B cell (primary cell): ENCODE results near the gene HPCAL4. TPM values are rescaled to one million over a fixed set of nuclear protein-coding genes. Genes with fewer than 3 reads are reported as not detected.

ENCODE experiments used
- ATAC-seq: fragments of 200-7000 bp; cut with Tn5 transposase; one replicate; pipeline ENCODE4 v1.10.0; 2021; ENCODE audit warnings: low read depth, mild to moderate bottlenecking, moderate number of reproducible peaks, moderate library complexity
- CTCF ChIA-PET: fragments of 350-600 bp; sonication (Branson Sonifier 250); formaldehyde crosslinking; loops from one replicate; lab custom pipeline; 2021; ENCODE audit warnings: antibody characterized with exemption, inconsistent platforms; lab: Charles Lee
- POLR2A ChIA-PET: fragments of 350-600 bp; sonication (Branson Sonifier 250); formaldehyde crosslinking; loops from one replicate; lab custom pipeline; 2021; ENCODE audit warnings: antibody characterized with exemption; lab: Charles Lee
- DNase-seq: peaks from one replicate; pipeline ENCODE4 v3.0.0; 2013
- H2AFZ ChIP-seq: 2 replicates; pipeline ENCODE4 v1.6.1; 2012; ENCODE audit warnings: mild to moderate bottlenecking, low read depth, low read length; ENCODE audit not compliant: insufficient read depth, poor library complexity, severe bottlenecking
- H3K27ac ChIP-seq, 2 donors: 1 replicate in 1 of 2; 2 replicates in 1 of 2; pipeline ENCODE4 v1.5.1; 2012 to 2013; ENCODE audit warnings: low read length in 2 of 2, mild to moderate bottlenecking in 2 of 2, moderate library complexity in 1 of 2
- H3K27me3 ChIP-seq, 4 experiments: fragments of 200-600 bp in 1 of 4; sonication (generic) in 1 of 4; replicated peaks in 1 of 4; 1 replicate in 2 of 4; 2 replicates in 2 of 4; pipeline versions ENCODE4 v1.6.1 to v1.7.0; 2013 to 2016; ENCODE audit warnings: low read length in 3 of 4, mild to moderate bottlenecking in 2 of 4, mixed read lengths in 1 of 4, moderate library complexity in 1 of 4; ENCODE audit not compliant: insufficient read depth in 4 of 4, control insufficient read depth in 3 of 4; ENCODE audit errors: control extremely low read depth in 1 of 4
- H3K36me3 ChIP-seq, 2 experiments: replicated peaks in 1 of 2; 1 replicate in 1 of 2; 2 replicates in 1 of 2; pipeline versions ENCODE4 v1.6.1 to v1.7.1; 2013; ENCODE audit warnings: low read length in 1 of 2; ENCODE audit not compliant: insufficient read depth in 2 of 2, control insufficient read depth in 1 of 2; ENCODE audit errors: control extremely low read depth in 1 of 2, extremely low read depth in 1 of 2
- H3K4me1 ChIP-seq, 2 donors: fragments of 200-600 bp in 1 of 2; sonication (generic) in 1 of 2; 1 replicate in 1 of 2; 2 replicates in 1 of 2; pipeline versions ENCODE4 v1.5.1 to v1.6.1; 2013 to 2017; ENCODE audit warnings: low read length in 2 of 2; ENCODE audit not compliant: control insufficient read depth in 2 of 2, insufficient read depth in 2 of 2
- H3K4me2 ChIP-seq: replicated peaks from 2 replicates; pipeline ENCODE3; 2012; ENCODE audit warnings: mild to moderate bottlenecking, low read depth, low read length; ENCODE audit not compliant: poor library complexity, severe bottlenecking
- H3K4me3 ChIP-seq, 5 experiments: fragments of 200-600 bp in 1 of 5; sonication (generic) in 1 of 5; 1 replicate in 3 of 5; 2 replicates in 2 of 5; pipeline versions ENCODE4 v1.5.1 to v1.7.0; 2011 to 2016; ENCODE audit warnings: low read length in 4 of 5, mild to moderate bottlenecking in 4 of 5, low read depth in 2 of 5, control low read depth in 1 of 5, moderate library complexity in 1 of 5; ENCODE audit not compliant: insufficient read depth in 1 of 5; ENCODE audit errors: control extremely low read depth in 1 of 5, extremely low read depth in 1 of 5
- H3K79me2 ChIP-seq: fragments of 200-600 bp; sonication (generic); one replicate; pipeline ENCODE4 v1.6.0; 2016; ENCODE audit warnings: low read length; ENCODE audit not compliant: control insufficient read depth, insufficient read depth
- H3K9ac ChIP-seq: fragments of 200-600 bp; sonication (generic); 2 replicates; pipeline ENCODE4 v1.6.1; 2017; ENCODE audit warnings: mild to moderate bottlenecking, low read length, moderate library complexity
- H3K9me3 ChIP-seq, 3 donors: one replicate each; pipeline versions ENCODE4 v1.6.1 to v1.7.1; 2013; ENCODE audit warnings: low read length in 2 of 3; ENCODE audit not compliant: control insufficient read depth in 2 of 3, insufficient read depth in 1 of 3; ENCODE audit errors: control extremely low read depth in 1 of 3
- H4K20me1 ChIP-seq: 2 replicates; pipeline ENCODE4 v1.6.0; 2012; ENCODE audit warnings: mild to moderate bottlenecking, low read length; ENCODE audit not compliant: insufficient read depth, control insufficient read depth, poor library complexity, severe bottlenecking
- H3K27ac Mint-ChIP-seq: one replicate; pipeline ENCODE4 v1.8.0; 2021; ENCODE audit warnings: mixed read lengths
- H3K27me3 Mint-ChIP-seq: one replicate; pipeline ENCODE4 v1.8.0; 2021; ENCODE audit warnings: mixed read lengths
- H3K4me1 Mint-ChIP-seq: one replicate; pipeline ENCODE4 v1.8.0; 2021; ENCODE audit warnings: mixed read lengths
- H3K4me3 Mint-ChIP-seq: one replicate; pipeline ENCODE4 v1.8.0; 2021; ENCODE audit warnings: mixed read lengths
- H3K9me3 Mint-ChIP-seq: one replicate; pipeline ENCODE4 v1.8.0; 2022; ENCODE audit warnings: mixed read lengths; ENCODE audit not compliant: insufficient read depth
- EZH2 ChIP-seq: IDR thresholded peaks from 2 replicates; pipeline ENCODE4 v1.6.1; 2012; ENCODE audit warnings: borderline replicate concordance, low read depth, mild to moderate bottlenecking, moderate library complexity, low read length; ENCODE audit not compliant: insufficient read depth, poor library complexity, severe bottlenecking
- WGBS: methylation state at CpG from one replicate; pipeline ENCODE4 v1.1.5; 2013; ENCODE audit warnings: missing lambda C conversion rate; ENCODE audit not compliant: insufficient coverage; 5-methylcytosine and 5-hydroxymethylcytosine counted together
- intact Hi-C: fragments of 100-400 bp; cut with micrococcal nuclease; formaldehyde crosslinking; loops from one replicate; pipeline ENCODE4 v1.10.0; 2022
- polyA plus RNA-seq: library from polyadenylated mRNA; depleted of rRNA; stranded (reverse); fragments of >200 nt; gene quantifications from 2 replicates; pipeline ENCODE4 v1.2.3, GENCODE V29; 2012
- total RNA-seq, 2 donors: library from RNA; stranded (reverse); fragments of 120-200 nt in 1 of 2; gene quantifications; 1 replicate in 1 of 2; 2 replicates in 1 of 2; pipeline versions ENCODE4 v1.2.3 to v1.2.4, GENCODE V29; 2013 to 2022
- TF ChIP-seq, protein P1 (sequence below): fragments of 200-600 bp; IDR thresholded peaks from one replicate; pipeline ENCODE4 v1.8.0; 2022; ENCODE audit warnings: antibody characterized with exemption, mild to moderate bottlenecking

Gene HPCAL4
- total and polyA plus RNA-seq, 2 donors (not counting 1 experiment from before 2014, with no cell fraction given) = not detected

DNA sequence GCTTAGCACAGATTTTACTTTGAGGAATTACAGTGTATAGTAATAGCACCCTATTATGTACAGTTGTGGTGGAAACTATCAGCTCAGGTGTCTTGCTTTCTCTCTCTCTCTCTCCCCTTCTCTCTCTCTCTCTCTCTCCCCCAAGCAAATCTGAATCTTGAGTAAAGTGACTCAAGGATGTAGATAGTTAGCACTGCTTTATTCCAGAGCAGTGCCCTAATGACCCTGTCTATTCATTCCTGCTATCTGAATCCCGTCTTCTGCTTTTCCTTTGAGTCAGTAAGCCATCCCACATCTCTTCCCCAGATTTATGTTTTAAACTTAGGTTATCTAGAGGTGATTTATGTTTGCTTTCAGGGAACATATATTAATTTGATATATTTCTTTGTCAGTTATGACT is 5.2 kb upstream of the HPCAL4 start:
- DNase-seq = no peak
- no peaks in the 10 kb centered on the region for H4K20me1 ChIP-seq
- H3K4me2 ChIP-seq = no peak overlapping the region
- ATAC-seq = no peak
- peaks cover 13% of the 10 kb centered on the region in 2 donors for H3K4me1 ChIP-seq
- H3K79me2 ChIP-seq = no peaks in the 10 kb centered on the region
- H3K36me3 ChIP-seq = no peaks in the 10 kb centered on the region
- H3K4me3 ChIP-seq = no peak overlapping the region
- Mint-ChIP-seq H3K27ac (no peak overlapping the region), H3K4me1 (peaks cover 12% of the 10 kb centered on the region), H3K4me3 (no peak overlapping the region), H3K9me3 (no peaks in the 10 kb centered on the region), H3K27me3 (peaks cover 50% of the 10 kb centered on the region)
- CTCF ChIA-PET = interaction anchor here (1.0 kb wide), 1 partner anchor 38 kb away, joined by 3 read pairs; no protein-coding TSS in a partner anchor
- POLR2A ChIA-PET = interaction anchor here (0.6 kb wide), 1 partner anchor 827 kb away, joined by 3 read pairs; no protein-coding TSS in a partner anchor
- WGBS = no CpG with 5 or more reads among the region's 1 CpG
- no peak overlapping the region for H2AFZ ChIP-seq
- H3K27me3 ChIP-seq = peaks cover 0 to 32% (median 15%) of the 10 kb centered on the region in 4 experiments
- H3K27ac ChIP-seq = no peak overlapping the region
- intact Hi-C loops = no loop called here
- TF ChIP-seq, protein P1, sequence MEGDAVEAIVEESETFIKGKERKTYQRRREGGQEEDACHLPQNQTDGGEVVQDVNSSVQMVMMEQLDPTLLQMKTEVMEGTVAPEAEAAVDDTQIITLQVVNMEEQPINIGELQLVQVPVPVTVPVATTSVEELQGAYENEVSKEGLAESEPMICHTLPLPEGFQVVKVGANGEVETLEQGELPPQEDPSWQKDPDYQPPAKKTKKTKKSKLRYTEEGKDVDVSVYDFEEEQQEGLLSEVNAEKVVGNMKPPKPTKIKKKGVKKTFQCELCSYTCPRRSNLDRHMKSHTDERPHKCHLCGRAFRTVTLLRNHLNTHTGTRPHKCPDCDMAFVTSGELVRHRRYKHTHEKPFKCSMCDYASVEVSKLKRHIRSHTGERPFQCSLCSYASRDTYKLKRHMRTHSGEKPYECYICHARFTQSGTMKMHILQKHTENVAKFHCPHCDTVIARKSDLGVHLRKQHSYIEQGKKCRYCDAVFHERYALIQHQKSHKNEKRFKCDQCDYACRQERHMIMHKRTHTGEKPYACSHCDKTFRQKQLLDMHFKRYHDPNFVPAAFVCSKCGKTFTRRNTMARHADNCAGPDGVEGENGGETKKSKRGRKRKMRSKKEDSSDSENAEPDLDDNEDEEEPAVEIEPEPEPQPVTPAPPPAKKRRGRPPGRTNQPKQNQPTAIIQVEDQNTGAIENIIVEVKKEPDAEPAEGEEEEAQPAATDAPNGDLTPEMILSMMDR = no peak
- no peak for TF ChIP-seq EZH2
- no peak overlapping the region for H3K9ac ChIP-seq
- H3K9me3 ChIP-seq = peaks cover 0 to 15% (median 0%) of the 10 kb centered on the region in 3 donors

DNA sequence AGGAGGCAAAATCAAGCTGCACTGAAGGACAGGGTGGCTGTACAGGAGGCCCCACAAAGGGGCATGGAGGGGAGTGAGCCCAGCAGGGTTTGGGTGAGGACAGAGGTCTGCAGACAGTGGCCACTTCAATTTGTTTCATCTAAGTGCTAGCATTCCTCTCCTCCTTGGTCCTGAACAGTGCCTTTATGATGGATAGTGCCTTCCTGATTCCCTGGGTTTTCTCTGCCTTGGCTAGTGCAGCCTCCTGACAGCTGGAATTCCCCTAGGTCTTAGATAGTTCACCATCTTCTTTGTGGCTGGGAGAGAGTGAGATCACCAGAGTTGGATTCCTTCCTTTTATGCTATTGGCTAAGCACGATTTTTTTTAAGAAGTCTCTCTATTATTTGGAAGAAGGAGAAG is 3.8 kb upstream of the HPCAL4 start:
- no peaks in the 10 kb centered on the region for H4K20me1 ChIP-seq
- H3K9me3 Mint-ChIP-seq = no peaks in the 10 kb centered on the region
- peaks cover 21 to 28% of the 10 kb centered on the region in 2 donors for H3K4me1 ChIP-seq
- ChIA-PET CTCF (no interaction called here), POLR2A (no interaction called here)
- H3K4me3 Mint-ChIP-seq = no peak overlapping the region
- no peak overlapping the region for H3K4me3 ChIP-seq
- DNase-seq = no peak
- peaks cover 24% of the 10 kb centered on the region for H3K4me1 Mint-ChIP-seq
- H3K27me3 Mint-ChIP-seq = peaks cover 60% of the 10 kb centered on the region
- no peak overlapping the region for H3K4me2 ChIP-seq
- H2AFZ ChIP-seq = no peak overlapping the region
- peaks cover 0 to 43% (median 26%) of the 10 kb centered on the region in 4 experiments for H3K27me3 ChIP-seq
- intact Hi-C loops = no loop called here
- H3K36me3 ChIP-seq = no peaks in the 10 kb centered on the region
- H3K27ac ChIP-seq = no peak overlapping the region
- H3K9me3 ChIP-seq = peaks cover 0 to 24% (median 0%) of the 10 kb centered on the region in 3 donors
- WGBS = no CpG with 5 or more reads among the region's 1 CpG
- no peak overlapping the region for H3K27ac Mint-ChIP-seq
- TF ChIP-seq EZH2 = no peak
- TF ChIP-seq, protein P1 = no peak
- ATAC-seq = no peak
- H3K79me2 ChIP-seq = no peaks in the 10 kb centered on the region
- H3K9ac ChIP-seq = no peak overlapping the region
